Measurements from ENCODE around the gene PROSER1. TPM values are rescaled to one million over a fixed set of nuclear protein-coding genes. Genes with fewer than 3 reads are reported as not detected.

The PROSER1 gene
- total RNA-seq, 1 experiment from 2014 or later, result 75.6 TPM

- POLR2A ChIA-PET, result interaction anchor here (0.6 kb wide), 1 partner anchor 118 kb away, joined by 4 read pairs; no protein-coding TSS in a partner anchor
- peak; percentile 30 to 42 for TF ChIP-seq CTCF (IDR thresholded peaks at IDR 0.05; ENCODE audit: insufficient read depth in 1 of 2, low read depth in 1 of 2, low read length in 1 of 2, severe bottlenecking in 1 of 2, unreplicated experiment in 1 of 2)
- Mint-ChIP-seq H3K4me1 (ENCODE audit: low read depth, unreplicated experiment) (no peaks in the 10 kb centered on the region), H3K9me3 (ENCODE audit: unreplicated experiment) (no peaks in the 10 kb centered on the region), H3K36me3 (ENCODE audit: insufficient read depth, unreplicated experiment) (peaks cover 6% of the 10 kb centered on the region), H3K4me3 (ENCODE audit: unreplicated experiment) (no peak overlapping the region), H3K27me3 (ENCODE audit: insufficient read depth, unreplicated experiment) (no peaks in the 10 kb centered on the region), H3K27ac (ENCODE audit: unreplicated experiment) (no peak overlapping the region)
- intact Hi-C loops (cut with micrococcal nuclease; ENCODE audit: unreplicated experiment), result loop anchor here (1.0 kb wide), 1 partner anchor 212 kb away; no protein-coding TSS in a partner anchor
- CTCF ChIA-PET, result interaction anchor here (0.6 to 1.2 kb wide), 10 partner anchors 14 to 565 kb away, joined by 3 to 6 read pairs (median 4); no protein-coding TSS in a partner anchor
- Histone ChIP-seq H3K36me3 (ENCODE audit: control insufficient read depth, insufficient read depth, low read length) (no peaks in the 10 kb centered on the region), H3K9me3 (no peaks in the 10 kb centered on the region), H3K27me3 (replicated peaks; ENCODE audit: control insufficient read depth, insufficient read depth, low read length) (no peaks in the 10 kb centered on the region), H3K4me3 (ENCODE audit: low read depth, low read length) (no peak overlapping the region), H3K4me1 (no peaks in the 10 kb centered on the region)
- no TSS peak for BruUV-seq (replicated peaks)
- no peak for DNase-seq
Measured at GRCh38 chr13:39051157-39051556, 13.3 kb upstream of the PROSER1 start.

DNA sequence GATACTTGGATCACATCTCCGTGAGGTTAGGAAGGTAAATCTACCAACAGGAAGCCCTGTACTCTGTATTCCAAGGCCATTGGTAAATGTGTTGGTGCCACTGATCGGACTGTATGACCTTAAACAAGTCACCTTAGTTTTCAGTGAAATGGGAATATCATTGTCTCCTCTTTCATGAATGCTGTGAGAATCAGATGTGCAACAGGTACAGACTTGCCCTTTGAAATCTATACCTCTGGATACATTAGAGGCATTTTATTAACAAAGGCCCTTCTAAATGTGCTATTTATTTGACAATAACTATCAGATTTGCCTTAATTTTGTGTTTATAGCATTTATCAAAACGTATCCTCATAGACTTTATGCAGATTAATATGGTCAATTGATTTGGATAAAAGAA, 11.4 kb upstream of the PROSER1 start:
- BruUV-seq (replicated peaks), result no TSS peak
- Mint-ChIP-seq H3K4me3 (ENCODE audit: unreplicated experiment) (no peak overlapping the region), H3K9me3 (ENCODE audit: unreplicated experiment) (no peaks in the 10 kb centered on the region), H3K27ac (ENCODE audit: unreplicated experiment) (no peak overlapping the region), H3K36me3 (ENCODE audit: insufficient read depth, unreplicated experiment) (peaks cover 12% of the 10 kb centered on the region), H3K27me3 (ENCODE audit: insufficient read depth, unreplicated experiment) (no peaks in the 10 kb centered on the region), H3K4me1 (ENCODE audit: low read depth, unreplicated experiment) (no peaks in the 10 kb centered on the region)
- Histone ChIP-seq H3K27me3 (replicated peaks; ENCODE audit: control insufficient read depth, insufficient read depth, low read length) (no peaks in the 10 kb centered on the region), H3K4me3 (ENCODE audit: low read depth, low read length) (no peak overlapping the region), H3K4me1 (no peaks in the 10 kb centered on the region), H3K9me3 (no peaks in the 10 kb centered on the region), H3K36me3 (ENCODE audit: control insufficient read depth, insufficient read depth, low read length) (no peaks in the 10 kb centered on the region)
- intact Hi-C loops (cut with micrococcal nuclease; ENCODE audit: unreplicated experiment), result loop anchor here (5.0 kb wide), 1 partner anchor 568 kb away; no protein-coding TSS in a partner anchor
- ChIA-PET CTCF (no interaction called here), POLR2A (no interaction called here)
- no peak for DNase-seq
- TF ChIP-seq CTCF (IDR thresholded peaks at IDR 0.05; ENCODE audit: insufficient read depth in 1 of 2, low read depth in 1 of 2, low read length in 1 of 2, severe bottlenecking in 1 of 2, unreplicated experiment in 1 of 2), result no peak

GRCh38 chr13:39048806-39049205, 10.9 kb upstream of the PROSER1 start:
- no peak for TF ChIP-seq CTCF (IDR thresholded peaks at IDR 0.05; ENCODE audit: insufficient read depth in 1 of 2, low read depth in 1 of 2, low read length in 1 of 2, severe bottlenecking in 1 of 2, unreplicated experiment in 1 of 2)
- BruUV-seq (replicated peaks), result no TSS peak
- Mint-ChIP-seq H3K27ac (ENCODE audit: unreplicated experiment) (no peak overlapping the region), H3K4me1 (ENCODE audit: low read depth, unreplicated experiment) (no peaks in the 10 kb centered on the region), H3K4me3 (ENCODE audit: unreplicated experiment) (no peak overlapping the region), H3K36me3 (ENCODE audit: insufficient read depth, unreplicated experiment) (peaks cover 12% of the 10 kb centered on the region), H3K9me3 (ENCODE audit: unreplicated experiment) (no peaks in the 10 kb centered on the region), H3K27me3 (ENCODE audit: insufficient read depth, unreplicated experiment) (no peaks in the 10 kb centered on the region)
- H3K9me3 ChIP-seq, result no peaks in the 10 kb centered on the region
- no peaks in the 10 kb centered on the region for H3K4me1 ChIP-seq
- no peak overlapping the region for H3K4me3 ChIP-seq (ENCODE audit: low read depth, low read length)
- no peak for DNase-seq
- no peaks in the 10 kb centered on the region for H3K27me3 ChIP-seq (replicated peaks; ENCODE audit: control insufficient read depth, insufficient read depth, low read length)
- ChIA-PET POLR2A (no interaction called here), CTCF (no interaction called here)
- no peaks in the 10 kb centered on the region for H3K36me3 ChIP-seq (ENCODE audit: control insufficient read depth, insufficient read depth, low read length)
- intact Hi-C loops (cut with micrococcal nuclease; ENCODE audit: unreplicated experiment), result loop anchor here (5.0 kb wide), 1 partner anchor 568 kb away; no protein-coding TSS in a partner anchor

Measured in Caco-2 (cell line).